GM10248 (cell line): ENCODE results near the gene KAZN.
"Not testable (repeated sequence)": the region's sequence is repeated elsewhere in the genome, so short reads cannot be mapped to it uniquely, and the experiment has no call there.

Experiments used
- CTCF ChIA-PET: fragments of 300-600 bp; sonication (Branson Sonifier 250); formaldehyde crosslinking; extraction: SDS; loops from one replicate; lab custom pipeline; 2021; ENCODE audit warnings: antibody characterized with exemption; lab: Yijun Ruan, JAX
- POLR2A ChIA-PET: fragments of 350-650 bp; sonication (Branson Sonifier 250); formaldehyde crosslinking; extraction: SDS; loops from one replicate; lab custom pipeline; 2020; ENCODE audit warnings: antibody characterized with exemption; lab: Yijun Ruan, JAX
- DNase-seq: peaks from one replicate; pipeline ENCODE4 v3.0.0; 2012; ENCODE audit errors: extremely low spot score
- CTCF ChIP-seq: IDR thresholded peaks from 2 replicates; pipeline ENCODE4 v1.5.1; 2012; ENCODE audit warnings: mild to moderate bottlenecking, low read depth; ENCODE audit errors: extremely low read depth, missing control alignments, control extremely low read depth

KAZN gene

DNA sequence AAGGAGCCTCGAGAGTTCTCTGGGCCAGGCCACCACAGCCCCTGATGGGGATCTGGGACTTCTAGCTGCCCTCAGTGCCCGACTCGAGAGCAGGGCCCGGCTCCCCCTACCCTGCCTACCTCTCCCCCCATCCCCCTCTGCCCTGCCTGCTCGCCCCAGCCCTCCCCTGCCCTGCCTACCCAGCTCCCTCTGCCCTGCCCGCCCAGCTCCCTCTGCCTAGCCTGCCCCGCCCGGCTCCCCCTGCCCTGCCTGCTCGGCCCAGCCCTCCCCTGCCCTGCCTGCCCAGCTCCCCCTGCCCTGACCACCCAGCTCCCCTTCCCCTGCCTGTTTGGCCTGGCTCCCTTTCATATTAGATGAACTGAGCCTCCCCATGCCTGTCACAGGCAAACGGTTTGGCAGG, 437.6 kb downstream of the KAZN start:
- CTCF ChIA-PET, result interaction anchor here (1.7 kb wide), 1 partner anchor 11 kb away, joined by 7 read pairs; no protein-coding TSS in a partner anchor
- TF ChIP-seq CTCF, result no peak
- POLR2A ChIA-PET, result no interaction called here
- DNase-seq, result no peak

- no peak for DNase-seq
- peak; percentile 25 for TF ChIP-seq CTCF
- ChIA-PET CTCF (interaction anchor here (1.8 kb wide), 1 partner anchor 11 kb away, joined by 12 read pairs; no protein-coding TSS in a partner anchor), POLR2A (no interaction called here)
These were observed 439.9 kb downstream of the KAZN start for GRCh38 chr1:15038232-15039016.

- no peak for DNase-seq
- TF ChIP-seq CTCF, result no peak
- ChIA-PET POLR2A (no interaction called here), CTCF (no interaction called here)
These were observed 440.6 kb downstream of the KAZN start for GRCh38 chr1:15039017-15039648.

- no peak for DNase-seq
- CTCF ChIA-PET, result no interaction called here
- no peak for TF ChIP-seq CTCF
- POLR2A ChIA-PET, result no interaction called here
These were observed 441.4 kb downstream of the KAZN start for GRCh38 chr1:15039901-15040300.

GRCh38 chr1:15040685-15041084, 442.2 kb downstream of the KAZN start:
- DNase-seq, POLR2A ChIA-PET: not testable (repeated sequence)
- CTCF ChIA-PET, result interaction anchor here (2.0 kb wide), 1 partner anchor 13 kb away, joined by 5 read pairs; no protein-coding TSS in a partner anchor

GRCh38 chr1:15042866-15043265, 444.4 kb downstream of the KAZN start:
- ChIA-PET CTCF (interaction anchor here (1.2 to 2.0 kb wide), 3 partner anchors 15 to 57 kb away, joined by 3 to 8 read pairs (median 5); no protein-coding TSS in a partner anchor), POLR2A (no interaction called here)
- no peak for DNase-seq
- TF ChIP-seq CTCF, result no peak

DNA sequence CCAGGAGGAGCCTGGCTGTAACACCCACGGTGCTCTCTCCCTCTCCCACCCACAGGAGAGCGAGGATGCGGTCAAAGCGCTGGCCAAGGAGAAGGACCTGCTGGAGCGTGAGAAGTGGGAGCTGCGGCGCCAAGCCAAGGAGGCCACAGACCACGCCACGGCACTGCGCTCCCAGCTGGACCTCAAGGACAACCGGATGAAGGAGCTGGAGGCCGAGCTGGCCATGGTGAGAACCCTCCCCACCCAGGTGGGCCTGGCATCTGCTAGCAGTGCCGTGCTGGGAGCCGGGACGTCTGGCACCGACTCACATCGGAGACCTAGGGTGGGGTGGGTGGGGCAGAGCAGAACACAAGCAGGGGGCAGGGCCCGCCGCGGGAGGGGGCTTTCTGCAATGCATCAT, 445.4 kb downstream of the KAZN start:
- no peak for TF ChIP-seq CTCF
- CTCF ChIA-PET, result interaction anchor here (2.0 kb wide), 1 partner anchor 16 kb away, joined by 8 read pairs; no protein-coding TSS in a partner anchor
- DNase-seq, result no peak
- POLR2A ChIA-PET, result no interaction called here
